BJ (cell line): ENCODE measurements around the gene CD300H. TPM values are rescaled to one million over a fixed set of nuclear protein-coding genes. Genes with fewer than 3 reads are reported as not detected.

Source experiments
- CTCF ChIA-PET: fragments of 350-600 bp; formaldehyde crosslinking; extraction: SDS; loops from one replicate; lab custom pipeline; 2021; ENCODE audit warnings: antibody characterized with exemption, inconsistent platforms; lab: Yijun Ruan, JAX
- POLR2A ChIA-PET: fragments of 300-600 bp; sonication (Branson Sonifier 250); formaldehyde crosslinking; extraction: SDS; loops from one replicate; lab custom pipeline; 2021; ENCODE audit warnings: antibody characterized with exemption; lab: Charles Lee
- DNase-seq: peaks from one replicate; pipeline ENCODE4 v3.0.0-alpha.2; 2011; ENCODE audit warnings: low read depth
- H3K27me3 ChIP-seq: 2 replicates; pipeline ENCODE4 v1.6.0; 2011; ENCODE audit warnings: low read length; ENCODE audit not compliant: control insufficient read depth, insufficient read depth
- H3K36me3 ChIP-seq: 2 replicates; pipeline ENCODE4 v1.5.1; 2011; ENCODE audit warnings: low read length; ENCODE audit not compliant: control insufficient read depth, insufficient read depth
- H3K4me3 ChIP-seq: 2 replicates; pipeline ENCODE4 v1.5.1; 2011; ENCODE audit warnings: low read depth, mild to moderate bottlenecking, control low read depth, low read length
- CTCF ChIP-seq: IDR thresholded peaks from 2 replicates; pipeline ENCODE4 v1.5.1; 2011; ENCODE audit warnings: low read depth, mild to moderate bottlenecking, control low read depth, inconsistent platforms, low read length, moderate library complexity; ENCODE audit not compliant: insufficient read depth
- polyA plus RNA-seq: library from polyadenylated mRNA; depleted of rRNA; stranded (reverse); fragments of >200 nt; gene quantifications from 2 replicates; pipeline ENCODE4 v1.2.3, GENCODE V29; 2011

Gene CD300H
- polyA plus RNA-seq, 1 experiment, result not detected

- no peaks in the 10 kb centered on the region for H3K27me3 ChIP-seq
- H3K4me3 ChIP-seq, result no peak overlapping the region
- TF ChIP-seq CTCF, result no peak
- ChIA-PET CTCF (interaction anchor here (0.6 kb wide), 1 partner anchor 245 kb away, joined by 3 read pairs; no protein-coding TSS in a partner anchor), POLR2A (no interaction called here)
- no peak for DNase-seq
- H3K36me3 ChIP-seq, result no peaks in the 10 kb centered on the region
Observed at GRCh38 chr17:74607221-74607620, 39.9 kb upstream of the CD300H start.

GRCh38 chr17:74606050-74606449 is 38.7 kb upstream of the CD300H start:
- TF ChIP-seq CTCF, result no peak
- H3K27me3 ChIP-seq, result no peaks in the 10 kb centered on the region
- no peak for DNase-seq
- no peaks in the 10 kb centered on the region for H3K36me3 ChIP-seq
- POLR2A ChIA-PET, result no interaction called here
- CTCF ChIA-PET, result no interaction called here
- H3K4me3 ChIP-seq, result no peak overlapping the region

- DNase-seq, result peak; percentile 5
- no peak for TF ChIP-seq CTCF
- Histone ChIP-seq H3K27me3 (no peaks in the 10 kb centered on the region), H3K4me3 (no peak overlapping the region), H3K36me3 (no peaks in the 10 kb centered on the region)
- ChIA-PET CTCF (no interaction called here), POLR2A (no interaction called here)
Observed at GRCh38 chr17:74605361-74605760, 38.1 kb upstream of the CD300H start.

- POLR2A ChIA-PET, result no interaction called here
- CTCF ChIA-PET, result no interaction called here
- no peak for TF ChIP-seq CTCF
- DNase-seq, result no peak
- Histone ChIP-seq H3K36me3 (no peaks in the 10 kb centered on the region), H3K4me3 (no peak overlapping the region), H3K27me3 (no peaks in the 10 kb centered on the region)
Observed at GRCh38 chr17:74604761-74605160, 37.5 kb upstream of the CD300H start.

GRCh38 chr17:74604200-74604599 is 36.9 kb upstream of the CD300H start:
- CTCF ChIA-PET, result no interaction called here
- no peak for DNase-seq
- POLR2A ChIA-PET, result no interaction called here
- no peak overlapping the region for H3K4me3 ChIP-seq
- no peak for TF ChIP-seq CTCF
- no peaks in the 10 kb centered on the region for H3K36me3 ChIP-seq
- H3K27me3 ChIP-seq, result no peaks in the 10 kb centered on the region
